ENCODE data around the gene SUSD6.

DNA sequence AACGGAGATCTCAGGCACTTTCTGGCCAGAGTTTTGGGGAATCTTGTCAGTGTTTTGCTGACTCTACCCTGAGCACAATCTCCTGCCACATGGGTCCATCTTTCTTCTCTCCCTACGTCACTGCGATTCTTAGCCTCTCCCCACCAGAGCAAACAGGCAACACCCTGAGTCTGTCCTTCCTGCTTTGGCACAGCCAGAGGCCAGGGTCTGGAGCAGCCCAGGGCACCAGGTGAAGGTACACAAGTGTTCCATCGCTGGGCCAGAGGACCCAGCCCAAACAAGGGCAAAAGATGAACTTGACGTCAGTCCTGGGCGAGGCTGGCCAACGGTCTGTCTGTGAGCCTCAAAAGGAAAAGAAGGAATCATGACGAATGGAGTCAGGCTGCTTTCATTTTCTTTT is 24.0 kb upstream of the SUSD6 start:
- TF ChIP-seq FOXA2 (IDR thresholded peaks at IDR 0.05), result no peak
- no peak for TF ChIP-seq RXRA (IDR thresholded peaks at IDR 0.05)
- TF ChIP-seq, protein P1, sequence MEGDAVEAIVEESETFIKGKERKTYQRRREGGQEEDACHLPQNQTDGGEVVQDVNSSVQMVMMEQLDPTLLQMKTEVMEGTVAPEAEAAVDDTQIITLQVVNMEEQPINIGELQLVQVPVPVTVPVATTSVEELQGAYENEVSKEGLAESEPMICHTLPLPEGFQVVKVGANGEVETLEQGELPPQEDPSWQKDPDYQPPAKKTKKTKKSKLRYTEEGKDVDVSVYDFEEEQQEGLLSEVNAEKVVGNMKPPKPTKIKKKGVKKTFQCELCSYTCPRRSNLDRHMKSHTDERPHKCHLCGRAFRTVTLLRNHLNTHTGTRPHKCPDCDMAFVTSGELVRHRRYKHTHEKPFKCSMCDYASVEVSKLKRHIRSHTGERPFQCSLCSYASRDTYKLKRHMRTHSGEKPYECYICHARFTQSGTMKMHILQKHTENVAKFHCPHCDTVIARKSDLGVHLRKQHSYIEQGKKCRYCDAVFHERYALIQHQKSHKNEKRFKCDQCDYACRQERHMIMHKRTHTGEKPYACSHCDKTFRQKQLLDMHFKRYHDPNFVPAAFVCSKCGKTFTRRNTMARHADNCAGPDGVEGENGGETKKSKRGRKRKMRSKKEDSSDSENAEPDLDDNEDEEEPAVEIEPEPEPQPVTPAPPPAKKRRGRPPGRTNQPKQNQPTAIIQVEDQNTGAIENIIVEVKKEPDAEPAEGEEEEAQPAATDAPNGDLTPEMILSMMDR (IDR thresholded peaks at IDR 0.05; ENCODE audit: low read depth, low read length, missing input control), result no peak
- TF ChIP-seq TAF1 (conservative IDR thresholded peaks at IDR 0.05), result no peak
- TF ChIP-seq, protein P2, sequence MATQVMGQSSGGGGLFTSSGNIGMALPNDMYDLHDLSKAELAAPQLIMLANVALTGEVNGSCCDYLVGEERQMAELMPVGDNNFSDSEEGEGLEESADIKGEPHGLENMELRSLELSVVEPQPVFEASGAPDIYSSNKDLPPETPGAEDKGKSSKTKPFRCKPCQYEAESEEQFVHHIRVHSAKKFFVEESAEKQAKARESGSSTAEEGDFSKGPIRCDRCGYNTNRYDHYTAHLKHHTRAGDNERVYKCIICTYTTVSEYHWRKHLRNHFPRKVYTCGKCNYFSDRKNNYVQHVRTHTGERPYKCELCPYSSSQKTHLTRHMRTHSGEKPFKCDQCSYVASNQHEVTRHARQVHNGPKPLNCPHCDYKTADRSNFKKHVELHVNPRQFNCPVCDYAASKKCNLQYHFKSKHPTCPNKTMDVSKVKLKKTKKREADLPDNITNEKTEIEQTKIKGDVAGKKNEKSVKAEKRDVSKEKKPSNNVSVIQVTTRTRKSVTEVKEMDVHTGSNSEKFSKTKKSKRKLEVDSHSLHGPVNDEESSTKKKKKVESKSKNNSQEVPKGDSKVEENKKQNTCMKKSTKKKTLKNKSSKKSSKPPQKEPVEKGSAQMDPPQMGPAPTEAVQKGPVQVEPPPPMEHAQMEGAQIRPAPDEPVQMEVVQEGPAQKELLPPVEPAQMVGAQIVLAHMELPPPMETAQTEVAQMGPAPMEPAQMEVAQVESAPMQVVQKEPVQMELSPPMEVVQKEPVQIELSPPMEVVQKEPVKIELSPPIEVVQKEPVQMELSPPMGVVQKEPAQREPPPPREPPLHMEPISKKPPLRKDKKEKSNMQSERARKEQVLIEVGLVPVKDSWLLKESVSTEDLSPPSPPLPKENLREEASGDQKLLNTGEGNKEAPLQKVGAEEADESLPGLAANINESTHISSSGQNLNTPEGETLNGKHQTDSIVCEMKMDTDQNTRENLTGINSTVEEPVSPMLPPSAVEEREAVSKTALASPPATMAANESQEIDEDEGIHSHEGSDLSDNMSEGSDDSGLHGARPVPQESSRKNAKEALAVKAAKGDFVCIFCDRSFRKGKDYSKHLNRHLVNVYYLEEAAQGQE (IDR thresholded peaks at IDR 0.05), result no peak
- no peak for TF ChIP-seq SP1 (IDR thresholded peaks at IDR 0.05)
- no peak for TF ChIP-seq GABPA (IDR thresholded peaks at IDR 0.05 in 1 of 2, conservative IDR thresholded peaks at IDR 0.05 in 1 of 2)
- TF ChIP-seq, protein P3, sequence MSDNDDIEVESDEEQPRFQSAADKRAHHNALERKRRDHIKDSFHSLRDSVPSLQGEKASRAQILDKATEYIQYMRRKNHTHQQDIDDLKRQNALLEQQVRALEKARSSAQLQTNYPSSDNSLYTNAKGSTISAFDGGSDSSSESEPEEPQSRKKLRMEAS (IDR thresholded peaks at IDR 0.05), result no peak
- TF ChIP-seq HNF4A (conservative IDR thresholded peaks at IDR 0.05), result no peak
- no peak for TF ChIP-seq JUND (IDR thresholded peaks at IDR 0.05)
- TF ChIP-seq YY1 (IDR thresholded peaks at IDR 0.05), result no peak
- TF ChIP-seq, protein P4, sequence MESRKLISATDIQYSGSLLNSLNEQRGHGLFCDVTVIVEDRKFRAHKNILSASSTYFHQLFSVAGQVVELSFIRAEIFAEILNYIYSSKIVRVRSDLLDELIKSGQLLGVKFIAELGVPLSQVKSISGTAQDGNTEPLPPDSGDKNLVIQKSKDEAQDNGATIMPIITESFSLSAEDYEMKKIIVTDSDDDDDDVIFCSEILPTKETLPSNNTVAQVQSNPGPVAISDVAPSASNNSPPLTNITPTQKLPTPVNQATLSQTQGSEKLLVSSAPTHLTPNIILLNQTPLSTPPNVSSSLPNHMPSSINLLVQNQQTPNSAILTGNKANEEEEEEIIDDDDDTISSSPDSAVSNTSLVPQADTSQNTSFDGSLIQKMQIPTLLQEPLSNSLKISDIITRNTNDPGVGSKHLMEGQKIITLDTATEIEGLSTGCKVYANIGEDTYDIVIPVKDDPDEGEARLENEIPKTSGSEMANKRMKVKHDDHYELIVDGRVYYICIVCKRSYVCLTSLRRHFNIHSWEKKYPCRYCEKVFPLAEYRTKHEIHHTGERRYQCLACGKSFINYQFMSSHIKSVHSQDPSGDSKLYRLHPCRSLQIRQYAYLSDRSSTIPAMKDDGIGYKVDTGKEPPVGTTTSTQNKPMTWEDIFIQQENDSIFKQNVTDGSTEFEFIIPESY (IDR thresholded peaks at IDR 0.05), result no peak
- TF ChIP-seq RAD21 (IDR thresholded peaks at IDR 0.05), result no peak

All from liver (tissue), 3 donors.